Measurements from ENCODE around the gene ABCC8.

ABCC8 gene

DNA sequence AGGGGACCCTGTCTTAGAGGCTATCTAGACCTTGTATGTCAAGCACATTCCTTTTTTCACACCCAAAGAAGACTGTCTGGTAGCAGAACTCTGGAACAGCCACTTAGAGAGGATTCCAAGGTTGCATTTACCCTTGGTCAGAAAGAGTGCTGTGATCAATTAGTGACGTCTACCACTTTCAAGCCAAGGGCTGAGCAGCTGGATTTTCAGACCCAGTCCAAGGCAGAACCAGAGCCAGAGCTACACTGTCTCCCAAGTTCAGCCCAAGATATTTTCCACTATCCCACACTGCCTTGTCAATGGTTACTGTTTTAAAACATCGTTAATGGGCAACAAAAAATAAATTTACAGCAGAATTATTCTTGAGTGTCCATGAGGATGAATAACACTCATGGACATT is 24.0 kb downstream of the ABCC8 start:
- DNase-seq (ENCODE audit: low spot score in 2 of 2), result no peak
- in situ Hi-C loops (cut with MboI; ENCODE audit: low sequenced_read_pairs), result no loop called here
- Histone ChIP-seq H3K27me3 (ENCODE audit: low read depth) (no peaks in the 10 kb centered on the region), H3K9me3 (no peaks in the 10 kb centered on the region), H3K4me1 (peaks cover 5% of the 10 kb centered on the region; the same call in 1 of the 2 replicates), H3K4me3 (no peak overlapping the region), H3K36me3 (replicated peaks) (no peaks in the 10 kb centered on the region)

DNA sequence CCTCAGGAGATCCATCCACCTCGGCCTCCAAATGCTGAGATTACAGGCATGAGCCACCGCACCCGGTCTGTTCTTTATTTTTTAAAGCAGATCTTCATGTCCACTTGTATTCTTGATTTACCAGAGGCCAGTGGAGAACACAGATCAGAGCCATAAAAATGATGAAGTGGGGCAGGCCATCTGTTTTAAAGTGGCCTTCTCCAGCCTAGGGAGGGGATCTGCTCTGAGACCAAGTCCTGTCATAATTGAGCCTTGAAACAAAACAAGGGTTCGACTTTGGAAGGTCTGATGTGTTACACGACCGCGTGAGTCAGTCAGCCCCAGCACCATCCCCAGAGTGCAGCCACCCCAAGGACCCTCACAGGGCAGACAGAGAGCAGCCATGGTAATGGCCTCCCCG is 27.5 kb downstream of the ABCC8 start:
- peaks cover 4% of the 10 kb centered on the region; the same call in 1 of the 2 replicates for H3K4me1 ChIP-seq
- no peaks in the 10 kb centered on the region for H3K9me3 ChIP-seq
- H3K4me3 ChIP-seq, result no peak overlapping the region
- in situ Hi-C loops (cut with MboI; ENCODE audit: low sequenced_read_pairs), result no loop called here
- no peaks in the 10 kb centered on the region for H3K27me3 ChIP-seq (ENCODE audit: low read depth)
- DNase-seq (ENCODE audit: low spot score in 2 of 2), result no peak
- H3K36me3 ChIP-seq (replicated peaks), result no peaks in the 10 kb centered on the region

DNA sequence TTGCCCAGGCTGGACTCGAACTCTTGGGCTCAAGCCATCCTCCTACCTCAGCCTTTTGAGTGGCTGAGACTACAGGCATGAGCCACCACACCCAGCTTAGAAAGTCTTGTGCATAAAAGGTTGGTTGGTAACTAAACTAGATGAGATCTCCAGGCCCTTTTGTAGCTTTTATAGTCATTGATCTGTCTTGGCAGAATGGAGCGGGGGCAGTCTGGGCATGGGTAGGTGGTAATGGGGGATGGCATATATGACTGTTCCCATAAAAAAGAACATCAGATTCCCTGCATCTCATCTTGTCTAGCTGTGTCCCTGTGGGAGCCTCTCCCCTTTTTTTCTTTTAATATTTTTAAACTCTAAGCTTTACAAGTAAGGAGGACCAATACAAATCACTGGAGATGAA is 30.2 kb downstream of the ABCC8 start:
- Histone ChIP-seq H3K4me1 (peaks cover 4% of the 10 kb centered on the region; the same call in 1 of the 2 replicates), H3K9me3 (no peaks in the 10 kb centered on the region), H3K4me3 (no peak overlapping the region), H3K27me3 (ENCODE audit: low read depth) (no peaks in the 10 kb centered on the region), H3K36me3 (replicated peaks) (no peaks in the 10 kb centered on the region)
- in situ Hi-C loops (cut with MboI; ENCODE audit: low sequenced_read_pairs), result no loop called here
- no peak for DNase-seq (ENCODE audit: low spot score in 2 of 2)

DNA sequence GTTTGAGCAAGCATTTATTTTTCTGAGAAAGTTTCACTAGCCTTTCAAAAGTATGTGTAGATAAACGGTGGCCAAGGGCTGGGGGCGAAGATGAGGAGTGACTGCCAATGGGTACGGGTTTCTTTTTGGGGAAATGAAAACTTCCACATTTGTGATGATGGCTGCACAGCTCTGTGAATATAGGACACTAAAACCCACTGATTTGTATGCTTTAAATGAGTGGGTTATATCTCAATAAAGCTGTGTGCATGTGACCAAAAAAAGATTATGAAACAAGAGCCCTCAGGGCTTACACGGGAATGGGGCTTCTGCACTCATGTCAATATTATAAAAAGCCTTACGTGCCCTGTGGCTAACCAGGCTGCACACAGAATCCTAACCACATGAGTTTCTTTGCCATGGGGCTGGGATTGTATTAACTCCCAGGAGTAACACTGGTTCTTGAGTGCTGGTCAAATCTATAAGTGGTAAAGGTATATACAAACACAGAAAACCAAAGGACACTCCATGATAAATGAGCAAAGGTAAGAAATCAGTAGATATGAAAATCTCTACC is 31.3 kb downstream of the ABCC8 start:
- no peak overlapping the region for H3K4me3 ChIP-seq
- DNase-seq (ENCODE audit: low spot score in 2 of 2), result no peak
- in situ Hi-C loops (cut with MboI; ENCODE audit: low sequenced_read_pairs), result no loop called here

DNA sequence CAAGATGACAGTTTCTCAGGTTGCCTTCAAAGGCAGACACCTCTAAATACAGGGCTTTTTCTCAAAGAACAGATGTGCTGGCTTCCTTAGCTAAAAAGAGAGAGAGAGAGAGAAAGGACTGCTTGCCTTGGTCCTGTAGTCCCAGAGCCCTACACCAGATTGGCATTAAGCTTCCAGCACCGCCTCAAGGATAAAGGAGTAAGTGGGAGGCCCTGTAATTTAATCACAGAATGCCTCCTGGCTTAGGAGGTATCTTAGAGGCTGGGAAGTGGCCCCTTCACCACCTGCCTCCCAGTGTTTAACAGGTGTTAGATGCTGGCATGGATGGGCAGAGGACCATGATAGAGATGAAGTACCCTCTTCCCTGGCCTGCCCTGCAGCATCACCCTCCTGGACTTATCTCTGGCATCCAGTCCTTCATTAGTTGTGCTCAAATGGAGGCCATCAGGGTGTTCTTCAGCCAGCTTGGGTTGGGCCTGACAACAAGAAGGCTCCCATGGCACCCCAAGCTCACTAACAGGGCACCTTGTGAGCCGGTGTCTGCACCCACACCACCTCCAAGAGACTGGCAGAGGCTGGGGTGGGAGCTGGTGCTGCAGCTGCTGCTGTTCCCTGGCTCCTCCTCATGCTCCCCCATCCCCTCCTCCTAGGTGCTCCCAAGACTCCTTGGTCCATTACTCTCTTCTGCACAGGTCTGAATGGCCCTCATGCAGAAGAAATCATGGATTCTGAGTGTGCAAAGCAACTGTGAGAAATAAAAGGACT is 32.5 kb downstream of the ABCC8 start:
- H3K4me1 ChIP-seq, result no peaks in the 10 kb centered on the region
- DNase-seq (ENCODE audit: low spot score in 2 of 2), result no peak
- no peaks in the 10 kb centered on the region for H3K36me3 ChIP-seq (replicated peaks)
- no peaks in the 10 kb centered on the region for H3K27me3 ChIP-seq (ENCODE audit: low read depth)
- H3K4me3 ChIP-seq, result no peak overlapping the region
- in situ Hi-C loops (cut with MboI; ENCODE audit: low sequenced_read_pairs), result no loop called here
- no peaks in the 10 kb centered on the region for H3K9me3 ChIP-seq

More for the DNA sequence above, 31.3 kb downstream of the ABCC8 start:
- H3K9me3 ChIP-seq, result no peaks in the 10 kb centered on the region
- H3K27me3 ChIP-seq (ENCODE audit: low read depth), result no peaks in the 10 kb centered on the region
- H3K4me1 ChIP-seq, result peaks cover 4% of the 10 kb centered on the region; the same call in 1 of the 2 replicates
- H3K36me3 ChIP-seq (replicated peaks), result no peaks in the 10 kb centered on the region

DNA sequence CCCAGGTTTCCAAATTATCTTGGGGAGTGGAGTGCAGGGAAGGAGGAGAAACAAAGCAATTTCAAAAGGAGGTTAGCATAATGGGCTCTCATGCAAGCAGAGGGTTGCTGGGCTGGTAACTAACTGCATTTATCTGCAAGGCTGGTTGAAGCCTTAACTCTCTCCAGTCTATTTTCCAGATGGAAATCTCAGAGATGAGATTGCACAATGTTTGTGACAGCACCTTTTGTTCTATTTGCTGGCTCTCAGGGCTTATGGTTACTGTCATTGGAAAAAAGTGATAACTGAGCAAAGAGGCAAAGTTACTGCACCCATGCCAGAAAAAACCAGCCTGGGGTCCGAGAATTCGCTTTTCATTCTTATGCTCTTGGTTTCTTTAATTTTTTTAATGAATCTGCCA is 33.2 kb downstream of the ABCC8 start:
- Histone ChIP-seq H3K9me3 (no peaks in the 10 kb centered on the region), H3K4me1 (no peaks in the 10 kb centered on the region), H3K36me3 (replicated peaks) (no peaks in the 10 kb centered on the region), H3K27me3 (ENCODE audit: low read depth) (no peaks in the 10 kb centered on the region), H3K4me3 (no peak overlapping the region)
- in situ Hi-C loops (cut with MboI; ENCODE audit: low sequenced_read_pairs), result no loop called here
- DNase-seq (ENCODE audit: low spot score in 2 of 2), result no peak

DNA sequence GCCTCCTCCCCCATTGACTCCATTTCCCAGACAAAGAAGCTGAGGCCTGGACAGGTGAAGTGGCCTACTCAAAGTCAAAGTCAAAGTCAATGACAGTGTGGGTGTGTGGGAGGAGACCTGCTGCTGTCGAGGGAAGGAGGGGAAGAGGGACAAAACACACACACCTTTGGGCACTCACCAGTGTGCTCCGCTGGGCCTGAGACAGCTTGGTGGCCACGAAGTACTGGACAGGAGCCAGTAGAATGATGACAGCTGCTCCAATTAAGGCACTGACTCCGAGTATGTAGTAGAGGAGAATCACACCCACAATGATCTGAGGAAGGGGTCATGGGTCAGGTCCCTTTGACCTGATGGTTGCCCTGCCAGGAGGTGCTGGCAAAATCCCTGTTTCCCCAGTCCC is 33.6 kb downstream of the ABCC8 start:
- Histone ChIP-seq H3K9me3 (no peaks in the 10 kb centered on the region), H3K36me3 (replicated peaks) (no peaks in the 10 kb centered on the region), H3K27me3 (ENCODE audit: low read depth) (no peaks in the 10 kb centered on the region), H3K4me1 (no peaks in the 10 kb centered on the region), H3K4me3 (no peak overlapping the region)
- in situ Hi-C loops (cut with MboI; ENCODE audit: low sequenced_read_pairs), result no loop called here
- no peak for DNase-seq (ENCODE audit: low spot score in 2 of 2)

DNA sequence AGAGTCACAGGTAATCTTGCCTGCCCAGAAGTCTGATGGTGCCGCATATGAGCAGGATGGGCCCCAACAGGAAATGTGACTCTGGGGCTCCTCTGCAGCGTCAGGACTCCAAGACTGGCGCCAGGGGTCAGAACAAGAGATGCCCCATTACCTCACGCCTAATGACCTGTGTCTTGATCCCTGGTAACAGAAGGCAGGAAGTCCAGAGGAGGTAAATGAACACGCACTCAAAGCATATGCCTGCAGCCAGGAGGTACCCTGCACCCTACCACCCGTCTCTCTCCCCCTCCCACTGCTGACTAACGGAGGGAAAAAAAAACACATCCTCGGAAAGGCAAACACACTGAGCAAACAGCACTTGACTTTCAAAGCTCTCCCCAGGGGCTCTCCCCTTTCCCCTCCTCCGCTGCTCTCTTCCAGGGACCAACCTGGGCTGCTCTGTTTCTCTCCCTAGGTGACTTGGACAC is 37.3 kb downstream of the ABCC8 start:
- H3K9me3 ChIP-seq, result no peaks in the 10 kb centered on the region
- no peak for DNase-seq (ENCODE audit: low spot score in 2 of 2)
- H3K27me3 ChIP-seq (ENCODE audit: low read depth), result no peaks in the 10 kb centered on the region
- H3K36me3 ChIP-seq (replicated peaks), result no peaks in the 10 kb centered on the region
- no peaks in the 10 kb centered on the region for H3K4me1 ChIP-seq
- no peak overlapping the region for H3K4me3 ChIP-seq
- in situ Hi-C loops (cut with MboI; ENCODE audit: low sequenced_read_pairs), result no loop called here

DNA sequence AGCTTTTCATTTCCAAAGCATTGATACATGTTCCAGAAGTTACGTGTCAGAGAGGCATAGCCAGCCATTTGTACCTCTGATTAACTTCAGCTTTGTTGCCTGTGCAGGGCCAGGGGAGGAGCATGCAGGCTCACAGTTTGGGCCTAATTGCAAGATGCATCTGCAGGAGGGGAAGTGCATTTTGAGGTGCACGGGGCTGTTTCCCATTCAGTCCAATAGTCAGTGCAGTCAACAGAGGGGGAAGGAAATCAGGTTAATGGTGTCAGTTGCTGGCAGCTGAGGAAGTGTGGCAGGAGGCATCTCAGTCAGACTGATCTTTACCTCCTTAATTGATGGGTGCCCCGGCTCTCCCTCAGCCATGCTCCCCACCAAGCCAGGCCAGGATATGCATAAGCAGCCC is 39.3 kb downstream of the ABCC8 start:
- Histone ChIP-seq H3K9me3 (no peaks in the 10 kb centered on the region), H3K36me3 (replicated peaks) (no peaks in the 10 kb centered on the region), H3K27me3 (ENCODE audit: low read depth) (no peaks in the 10 kb centered on the region), H3K4me1 (no peaks in the 10 kb centered on the region), H3K4me3 (no peak overlapping the region)
- in situ Hi-C loops (cut with MboI; ENCODE audit: low sequenced_read_pairs), result no loop called here
- DNase-seq (ENCODE audit: low spot score in 2 of 2), result no peak

DNA sequence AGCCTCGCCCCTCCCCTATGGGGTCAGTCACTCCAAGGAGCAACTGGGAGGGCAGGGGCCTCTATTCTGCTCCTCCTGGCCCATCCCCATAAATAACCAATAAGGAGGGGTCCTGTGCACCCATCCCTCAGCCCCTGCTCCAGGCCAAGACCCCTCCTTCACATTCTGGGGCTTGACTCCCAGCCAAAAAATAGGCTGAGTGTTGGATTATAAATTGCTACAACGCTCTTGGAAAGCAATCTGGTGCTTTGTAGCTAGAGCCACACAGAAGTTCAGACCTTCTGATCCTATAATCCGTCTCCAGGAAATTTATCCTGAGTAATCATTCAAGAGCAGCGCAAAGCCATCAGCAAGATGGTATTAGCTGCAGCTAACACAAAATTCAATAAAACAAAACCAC is 42.5 kb downstream of the ABCC8 start:
- H3K9me3 ChIP-seq, result no peaks in the 10 kb centered on the region
- DNase-seq (ENCODE audit: low spot score in 2 of 2), result no peak
- in situ Hi-C loops (cut with MboI; ENCODE audit: low sequenced_read_pairs), result no loop called here

DNA sequence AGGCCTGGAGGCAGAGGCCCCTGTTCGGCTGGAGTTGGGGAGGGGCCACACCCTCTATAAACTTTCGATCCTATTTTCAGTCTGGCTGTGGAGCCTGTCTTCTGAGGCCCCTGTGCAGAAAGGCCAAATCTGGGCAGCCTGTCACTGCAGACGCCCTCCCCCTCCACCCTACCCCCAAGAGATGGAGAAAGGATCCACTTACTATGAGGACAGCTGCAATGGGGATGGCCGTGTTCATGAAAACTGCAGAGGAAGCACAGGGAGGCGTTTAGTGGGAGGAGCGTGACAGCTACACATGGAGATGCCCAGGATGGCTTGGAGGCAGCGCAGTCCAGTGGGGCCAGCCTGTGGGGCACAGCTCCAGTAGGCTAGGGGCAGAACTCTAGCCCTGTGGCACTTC is 44.6 kb downstream of the ABCC8 start:
- DNase-seq (ENCODE audit: low spot score in 2 of 2), result no peak
- in situ Hi-C loops (cut with MboI; ENCODE audit: low sequenced_read_pairs), result no loop called here
- no peaks in the 10 kb centered on the region for H3K9me3 ChIP-seq

More for the DNA sequence above, 42.5 kb downstream of the ABCC8 start:
- Histone ChIP-seq H3K4me3 (no peak overlapping the region), H3K27me3 (ENCODE audit: low read depth) (no peaks in the 10 kb centered on the region), H3K36me3 (replicated peaks) (no peaks in the 10 kb centered on the region), H3K4me1 (no peaks in the 10 kb centered on the region)

DNA sequence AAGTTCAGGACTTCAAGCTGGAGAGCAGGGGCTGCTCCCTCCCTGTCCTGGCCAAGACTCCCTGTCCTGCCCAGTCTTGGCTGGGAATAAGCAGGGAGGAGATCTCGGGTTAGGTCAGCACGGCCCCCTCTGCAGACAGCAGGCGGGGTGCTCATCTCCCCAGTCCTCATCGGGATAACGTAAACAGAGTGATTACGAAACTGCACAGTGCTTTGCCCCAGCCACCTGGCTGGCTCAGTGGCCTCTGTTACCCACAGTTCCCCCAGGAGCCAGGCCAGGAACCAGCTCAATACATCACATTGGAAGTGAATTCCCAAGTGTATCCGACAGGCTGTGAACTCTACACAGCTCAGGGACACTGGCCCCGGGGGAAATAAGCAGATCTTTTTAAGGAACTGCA is 45.5 kb downstream of the ABCC8 start:
- H3K27me3 ChIP-seq (ENCODE audit: low read depth), result no peaks in the 10 kb centered on the region

More for the DNA sequence above, 44.6 kb downstream of the ABCC8 start:
- H3K4me1 ChIP-seq, result no peaks in the 10 kb centered on the region
- H3K36me3 ChIP-seq (replicated peaks), result no peaks in the 10 kb centered on the region
- no peak overlapping the region for H3K4me3 ChIP-seq
- H3K27me3 ChIP-seq (ENCODE audit: low read depth), result no peaks in the 10 kb centered on the region

DNA sequence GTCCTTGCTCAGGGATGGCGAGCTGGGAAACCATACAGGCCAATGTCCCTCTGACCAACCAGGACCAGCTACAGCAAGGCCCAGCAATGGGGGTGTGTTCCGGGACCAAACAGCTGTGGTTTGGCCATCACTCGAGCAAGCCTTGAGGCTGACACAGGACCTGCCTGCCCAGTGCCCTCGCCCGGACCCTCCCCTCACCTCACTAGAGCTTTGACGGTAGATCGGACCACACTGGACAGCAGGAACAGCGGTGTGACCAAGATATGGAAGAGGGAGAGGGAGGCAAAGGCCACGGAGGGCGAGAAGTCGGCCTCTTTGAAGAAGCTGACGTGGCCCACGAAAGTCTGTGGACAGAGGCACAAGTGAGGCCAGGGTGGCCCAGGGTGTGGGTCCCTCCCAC is 46.0 kb downstream of the ABCC8 start:
- Histone ChIP-seq H3K27me3 (ENCODE audit: low read depth) (no peaks in the 10 kb centered on the region), H3K4me3 (no peak overlapping the region), H3K4me1 (no peaks in the 10 kb centered on the region)

More for the DNA sequence above, 45.5 kb downstream of the ABCC8 start:
- in situ Hi-C loops (cut with MboI; ENCODE audit: low sequenced_read_pairs), result no loop called here
- Histone ChIP-seq H3K4me3 (no peak overlapping the region), H3K9me3 (no peaks in the 10 kb centered on the region), H3K4me1 (no peaks in the 10 kb centered on the region), H3K36me3 (replicated peaks) (no peaks in the 10 kb centered on the region)
- no peak for DNase-seq (ENCODE audit: low spot score in 2 of 2)

DNA sequence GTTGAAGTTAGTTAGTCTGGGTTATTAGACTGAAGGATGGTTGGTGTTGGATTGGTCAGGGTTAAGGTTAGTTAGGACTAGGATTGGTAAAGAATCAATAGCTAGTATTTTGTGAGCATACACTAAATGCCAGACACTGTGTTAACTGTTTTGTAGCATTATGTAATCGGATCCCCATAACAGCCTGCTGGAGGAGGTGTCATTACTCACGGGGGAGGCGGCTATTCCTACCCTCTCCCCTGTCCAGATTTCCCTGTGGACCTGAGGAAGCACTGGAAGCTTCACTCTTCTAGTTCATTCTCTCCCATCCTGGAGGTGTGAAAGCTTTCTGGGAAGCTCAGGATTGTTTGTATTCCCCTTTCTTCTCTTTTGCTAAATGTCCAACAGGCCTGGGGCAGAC is 47.7 kb downstream of the ABCC8 start:
- Histone ChIP-seq H3K27me3 (ENCODE audit: low read depth) (no peaks in the 10 kb centered on the region), H3K9me3 (no peaks in the 10 kb centered on the region), H3K4me1 (no peaks in the 10 kb centered on the region), H3K4me3 (no peak overlapping the region), H3K36me3 (replicated peaks) (no peaks in the 10 kb centered on the region)
- in situ Hi-C loops (cut with MboI; ENCODE audit: low sequenced_read_pairs), result no loop called here
- DNase-seq (ENCODE audit: low spot score in 2 of 2), result no peak

More for the DNA sequence above, 46.0 kb downstream of the ABCC8 start:
- no peaks in the 10 kb centered on the region for H3K9me3 ChIP-seq
- in situ Hi-C loops (cut with MboI; ENCODE audit: low sequenced_read_pairs), result no loop called here
- no peaks in the 10 kb centered on the region for H3K36me3 ChIP-seq (replicated peaks)
- no peak for DNase-seq (ENCODE audit: low spot score in 2 of 2)
